Measurements from ENCODE around the gene CLTA. TPM values are rescaled to one million over a fixed set of nuclear protein-coding genes. Genes with fewer than 3 reads are reported as not detected.

CLTA gene
- total and polyA plus RNA-seq, 2 donors (not counting 3 experiments of a cell fraction or from before 2014, with no cell fraction given) = 229 to 317 TPM

GRCh38 chr9:36142510-36143244 is 48.0 kb upstream of the CLTA start:
- Histone ChIP-seq H3K9me3 (replicated peaks; ENCODE audit: control insufficient read depth, insufficient read depth, low read length) (no peaks in the 10 kb centered on the region), H3K9me1 (replicated peaks; ENCODE audit: control insufficient read depth, extremely low read depth, insufficient read depth, low read length) (no peaks in the 10 kb centered on the region), H3K4me1 (ENCODE audit: control insufficient read depth, extremely low read depth, insufficient read depth, low read length) (no peaks in the 10 kb centered on the region), H3K9ac (replicated peaks; ENCODE audit: extremely low read depth, insufficient read depth, low read length) (no peak overlapping the region), H3K36me3 (ENCODE audit: control insufficient read depth in 2 of 2, extremely low read depth in 1 of 2, insufficient read depth in 2 of 2, low read length in 2 of 2) (no peaks in the 10 kb centered on the region), H3K4me3 (replicated peaks in 1 of 3; ENCODE audit: insufficient read depth in 1 of 3, low read depth in 1 of 3, low read length in 3 of 3) (no peak overlapping the region), H4K20me1 (replicated peaks; ENCODE audit: control insufficient read depth, extremely low read depth, insufficient read depth, low read length) (no peaks in the 10 kb centered on the region), H3K27ac (ENCODE audit: insufficient read depth, low read depth, low read length) (no peak overlapping the region), H3K27me3 (ENCODE audit: control insufficient read depth in 2 of 2, insufficient read depth in 2 of 2, low read length in 2 of 2) (no peaks in the 10 kb centered on the region), H2AFZ (ENCODE audit: low read depth, low read length) (no peak overlapping the region), H3K79me2 (ENCODE audit: control insufficient read depth, insufficient read depth, low read length) (no peaks in the 10 kb centered on the region), H3K4me2 (ENCODE audit: insufficient read depth, low read length) (no peak overlapping the region)
- BruUV-seq (replicated peaks) = no TSS peak
- ChIA-PET CTCF (interaction anchor here (0.8 to 8.0 kb wide), 2 partner anchors 23 to 27 kb away, joined by 3 to 76 read pairs; no protein-coding TSS in a partner anchor), POLR2A (no interaction called here)
- no peak for DNase-seq (ENCODE audit: low read depth, low spot score)
- FAIRE-seq = no peak
- dilution Hi-C loops (cut with MboI; ENCODE audit: extremely low pct_ligation_motif_present, low sequenced_read_pairs) (no loop called here), intact Hi-C loops (cut with micrococcal nuclease) (no loop called here)
- TF ChIP-seq JUN (IDR thresholded peaks at IDR 0.05; ENCODE audit: borderline replicate concordance, insufficient read depth, insufficient read length, low read depth) (no peak), FOS (IDR thresholded peaks at IDR 0.05; ENCODE audit: borderline replicate concordance, insufficient read depth, low read length) (no peak), POLR2AphosphoS5 (IDR thresholded peaks at IDR 0.05; ENCODE audit: insufficient read depth, low read depth, low read length) (no peak), MYC (IDR thresholded peaks at IDR 0.05; ENCODE audit: low read depth, low read length) (no peak), EZH2 (IDR thresholded peaks at IDR 0.05; ENCODE audit: borderline replicate concordance, low read depth, low read length, severe bottlenecking) (no peak), GATA2 (IDR thresholded peaks at IDR 0.05; ENCODE audit: insufficient read depth, insufficient read length, low read depth, low read length) (no peak)

DNA sequence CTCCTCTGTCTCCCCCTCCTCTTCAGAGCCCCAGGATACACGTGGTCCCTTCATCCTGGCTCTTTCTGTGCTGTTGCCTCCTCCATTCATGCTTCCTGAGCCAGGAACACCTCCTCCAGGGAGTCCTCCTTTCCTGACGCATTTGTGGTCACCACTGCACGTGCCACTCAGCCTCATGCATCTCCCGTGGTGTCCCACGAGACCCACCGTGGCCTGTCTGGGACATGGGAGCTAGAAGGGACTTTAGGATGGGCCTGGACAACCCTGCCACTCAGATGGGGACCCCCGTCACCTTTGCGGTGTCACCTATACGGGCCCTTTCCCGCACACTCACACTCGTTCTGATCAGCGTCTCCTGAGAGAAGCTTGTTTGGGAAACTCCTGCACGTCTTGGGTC is 47.5 kb upstream of the CLTA start:
- Histone ChIP-seq H3K4me3 (replicated peaks in 1 of 3; ENCODE audit: insufficient read depth in 1 of 3, low read depth in 1 of 3, low read length in 3 of 3) (no peak overlapping the region), H3K36me3 (ENCODE audit: control insufficient read depth in 2 of 2, extremely low read depth in 1 of 2, insufficient read depth in 2 of 2, low read length in 2 of 2) (no peaks in the 10 kb centered on the region), H3K9me3 (replicated peaks; ENCODE audit: control insufficient read depth, insufficient read depth, low read length) (no peaks in the 10 kb centered on the region), H3K27ac (ENCODE audit: insufficient read depth, low read depth, low read length) (no peak overlapping the region), H2AFZ (ENCODE audit: low read depth, low read length) (no peak overlapping the region), H3K4me2 (ENCODE audit: insufficient read depth, low read length) (no peak overlapping the region), H3K9me1 (replicated peaks; ENCODE audit: control insufficient read depth, extremely low read depth, insufficient read depth, low read length) (no peaks in the 10 kb centered on the region), H3K4me1 (ENCODE audit: control insufficient read depth, extremely low read depth, insufficient read depth, low read length) (peaks cover 2% of the 10 kb centered on the region), H4K20me1 (replicated peaks; ENCODE audit: control insufficient read depth, extremely low read depth, insufficient read depth, low read length) (no peaks in the 10 kb centered on the region), H3K9ac (replicated peaks; ENCODE audit: extremely low read depth, insufficient read depth, low read length) (no peak overlapping the region), H3K27me3 (ENCODE audit: control insufficient read depth in 2 of 2, insufficient read depth in 2 of 2, low read length in 2 of 2) (no peaks in the 10 kb centered on the region), H3K79me2 (ENCODE audit: control insufficient read depth, insufficient read depth, low read length) (no peaks in the 10 kb centered on the region)
- ChIA-PET CTCF (interaction anchor here (8.0 kb wide), 1 partner anchor 22 kb away, joined by 76 read pairs; no protein-coding TSS in a partner anchor), POLR2A (no interaction called here)
- DNase-seq (ENCODE audit: low read depth, low spot score) (no peak), FAIRE-seq (no peak)
- BruUV-seq (replicated peaks) = no TSS peak
- intact Hi-C loops (cut with micrococcal nuclease) = no loop called here
- dilution Hi-C loops (cut with MboI; ENCODE audit: extremely low pct_ligation_motif_present, low sequenced_read_pairs) = no loop called here
- no peak for TF ChIP-seq FOS (IDR thresholded peaks at IDR 0.05; ENCODE audit: borderline replicate concordance, insufficient read depth, low read length)
- TF ChIP-seq CTCF (IDR thresholded peaks at IDR 0.05; ENCODE audit: extremely low read depth in 1 of 2, insufficient read depth in 1 of 2, low read depth in 1 of 2, low read length in 2 of 2) = no peak
- no peak for TF ChIP-seq MYC (IDR thresholded peaks at IDR 0.05; ENCODE audit: low read depth, low read length)
- no peak for TF ChIP-seq POLR2A (IDR thresholded peaks at IDR 0.05; ENCODE audit: low read depth, low read length)
- TF ChIP-seq, protein P1, sequence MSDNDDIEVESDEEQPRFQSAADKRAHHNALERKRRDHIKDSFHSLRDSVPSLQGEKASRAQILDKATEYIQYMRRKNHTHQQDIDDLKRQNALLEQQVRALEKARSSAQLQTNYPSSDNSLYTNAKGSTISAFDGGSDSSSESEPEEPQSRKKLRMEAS (IDR thresholded peaks at IDR 0.05; ENCODE audit: insufficient read depth, insufficient read length) = no peak
- TF ChIP-seq JUN (IDR thresholded peaks at IDR 0.05; ENCODE audit: borderline replicate concordance, insufficient read depth, insufficient read length, low read depth) = no peak
- no peak for TF ChIP-seq EZH2 (IDR thresholded peaks at IDR 0.05; ENCODE audit: borderline replicate concordance, low read depth, low read length, severe bottlenecking)

All from endothelial cell of umbilical vein (primary cell).